Stimulated activated naive B cell treated with anti-CD40 and anti-IgM and Interleukin-4, amounts not matched to agents 10 μg/mL and 1 μg/mL and 100 μg/mL, for 72 hours (primary cell): ENCODE results near the gene TOR1AIP2.
A peak's percentile ranks its signal among the peaks of the same experiment; 100 is the strongest.
"Not testable (repeated sequence)": the region's sequence is repeated elsewhere in the genome, so short reads cannot be mapped to it uniquely, and the experiment has no call there.

Experiments used
- ATAC-seq, 2 donors: fragments of 150-1000 bp; cut with Tn5 transposase; replicated peaks; 2 replicates each; pipeline ENCODE4 v1.10.0; 2021; ENCODE audit warnings: moderate library complexity in 1 of 2
- DNase-seq: peaks from one replicate; pipeline ENCODE4 v3.0.0; 2021
- H3K27ac Mint-ChIP-seq: one replicate; pipeline ENCODE4 v1.8.0; 2022; ENCODE audit warnings: mild to moderate bottlenecking, mixed read lengths
- H3K27me3 Mint-ChIP-seq, 2 donors: one replicate each; pipeline ENCODE4 v1.8.0; 2022; ENCODE audit warnings: mixed read lengths in 2 of 2
- H3K36me3 Mint-ChIP-seq, 2 donors: one replicate each; pipeline ENCODE4 v1.8.0; 2022; ENCODE audit warnings: mixed read lengths in 2 of 2, mild to moderate bottlenecking in 1 of 2
- H3K4me1 Mint-ChIP-seq, 2 donors: one replicate each; pipeline ENCODE4 v1.8.0; 2022; ENCODE audit warnings: mixed read lengths in 2 of 2, mild to moderate bottlenecking in 1 of 2
- H3K4me3 Mint-ChIP-seq, 2 donors: one replicate each; pipeline ENCODE4 v1.8.0; 2022; ENCODE audit warnings: mild to moderate bottlenecking in 2 of 2, mixed read lengths in 2 of 2, moderate library complexity in 1 of 2
- H3K9me3 Mint-ChIP-seq, 2 donors: one replicate each; pipeline ENCODE4 v1.8.0; 2022; ENCODE audit warnings: mixed read lengths in 2 of 2, mild to moderate bottlenecking in 1 of 2

TOR1AIP2 gene

DNA sequence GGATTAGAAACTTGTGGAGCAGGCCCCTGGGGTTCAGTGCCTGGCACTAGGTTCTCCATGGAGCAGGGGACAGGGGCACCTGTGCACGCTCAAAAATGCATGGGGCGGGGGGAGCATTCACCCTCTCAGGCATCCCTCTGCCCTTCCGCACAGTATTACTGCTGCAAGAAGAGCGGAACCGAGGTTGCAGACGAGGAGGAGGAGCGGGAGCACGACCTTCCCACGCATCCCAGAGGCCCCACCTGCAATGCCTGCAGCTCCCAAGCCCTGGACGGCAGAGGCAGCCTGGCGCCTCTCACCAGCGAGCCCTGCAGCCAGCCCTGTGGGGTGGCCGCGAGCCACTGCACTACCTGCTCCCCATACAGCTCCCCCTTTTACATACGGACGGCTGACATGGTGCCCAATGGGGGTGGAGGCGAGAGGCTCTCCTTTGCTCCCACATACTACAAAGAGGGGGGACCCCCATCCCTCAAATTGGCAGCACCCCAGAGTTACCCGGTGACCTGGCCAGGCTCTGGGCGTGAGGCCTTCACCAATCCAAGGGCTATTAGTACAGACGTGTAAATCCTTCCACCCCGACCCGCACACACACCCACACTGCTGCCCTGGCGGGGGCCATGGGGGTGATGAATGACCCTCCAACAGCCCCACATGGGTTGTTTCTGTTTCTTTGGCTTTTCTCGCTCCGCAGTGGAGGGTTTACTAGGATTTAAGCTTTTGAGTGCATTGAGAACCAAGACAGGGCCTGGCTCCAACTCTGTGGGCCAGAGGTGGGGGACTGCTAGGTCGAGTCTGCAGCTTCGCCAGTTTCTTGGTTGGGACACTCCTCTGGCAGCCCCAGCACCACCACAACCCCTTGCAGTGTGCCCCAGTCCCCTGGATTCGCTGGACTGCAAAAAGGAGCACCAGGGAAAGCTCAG lies 63.7 kb downstream of the TOR1AIP2 start:
- no peak overlapping the region for H3K27ac Mint-ChIP-seq
- H3K4me3 Mint-ChIP-seq: peak overlapping the region; percentile 93 to 94
- no peak for ATAC-seq
- H3K27me3 Mint-ChIP-seq: peaks cover 46 to 66% of the 10 kb centered on the region in 2 donors
- no peaks in the 10 kb centered on the region for H3K36me3 Mint-ChIP-seq
- no peaks in the 10 kb centered on the region for H3K9me3 Mint-ChIP-seq
- H3K4me1 Mint-ChIP-seq: peaks cover 4 to 29% of the 10 kb centered on the region in 2 donors
- no peak for DNase-seq

- Mint-ChIP-seq H3K36me3 (no peaks in the 10 kb centered on the region), H3K4me3 (no peak overlapping the region), H3K4me1 (peaks cover 4 to 29% of the 10 kb centered on the region in 2 donors), H3K9me3 (no peaks in the 10 kb centered on the region), H3K27ac (no peak overlapping the region), H3K27me3 (peaks cover 44 to 62% of the 10 kb centered on the region in 2 donors)
- DNase-seq (no peak), ATAC-seq (no peak)
Measured at GRCh38 chr1:179812501-179813292, 64.9 kb downstream of the TOR1AIP2 start.

GRCh38 chr1:179810367-179810715 lies 67.3 kb downstream of the TOR1AIP2 start:
- no peak for DNase-seq
- ATAC-seq: no peak
- Mint-ChIP-seq H3K9me3 (no peaks in the 10 kb centered on the region), H3K36me3 (no peaks in the 10 kb centered on the region), H3K27me3 (peaks cover 35 to 47% of the 10 kb centered on the region in 2 donors), H3K4me1 (peaks cover 2 to 22% of the 10 kb centered on the region in 2 donors), H3K4me3 (no peak overlapping the region), H3K27ac (no peak overlapping the region)

GRCh38 chr1:179809506-179810366 lies 67.9 kb downstream of the TOR1AIP2 start:
- H3K4me3 Mint-ChIP-seq: no peak overlapping the region
- ATAC-seq (peak; percentile 70 to 74), DNase-seq (peak; percentile 28)
- peaks cover 31 to 41% of the 10 kb centered on the region in 2 donors for H3K27me3 Mint-ChIP-seq
- H3K9me3 Mint-ChIP-seq: no peaks in the 10 kb centered on the region
- H3K4me1 Mint-ChIP-seq: peaks cover 1 to 16% of the 10 kb centered on the region in 2 donors
- H3K27ac Mint-ChIP-seq: no peak overlapping the region
- no peaks in the 10 kb centered on the region for H3K36me3 Mint-ChIP-seq

DNA sequence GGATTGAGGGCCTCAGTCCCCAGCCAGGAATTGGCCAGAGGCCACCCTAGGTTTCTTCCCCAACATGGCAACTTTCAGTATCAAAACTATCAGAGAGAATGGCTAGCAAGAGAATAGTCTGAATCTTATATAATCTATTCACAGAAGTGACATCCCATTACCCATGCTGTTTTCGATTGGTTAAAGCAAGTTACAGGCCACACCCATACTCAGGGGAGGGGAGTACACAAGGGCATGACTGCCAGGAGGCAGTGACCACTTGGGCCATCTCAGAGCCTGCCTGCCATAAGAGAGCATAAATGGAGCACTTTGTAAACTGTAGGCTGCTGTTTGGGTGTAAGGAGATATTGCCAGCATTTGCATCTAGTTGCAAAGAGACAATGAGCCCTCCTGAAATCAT lies 69.1 kb downstream of the TOR1AIP2 start:
- Mint-ChIP-seq H3K4me1 (peaks cover 0 to 6% of the 10 kb centered on the region in 2 donors), H3K4me3 (no peak overlapping the region), H3K27me3 (peaks cover 28 to 33% of the 10 kb centered on the region in 2 donors), H3K36me3 (no peaks in the 10 kb centered on the region), H3K27ac (no peak overlapping the region), H3K9me3 (no peaks in the 10 kb centered on the region)
- DNase-seq (no peak), ATAC-seq (no peak)

DNA sequence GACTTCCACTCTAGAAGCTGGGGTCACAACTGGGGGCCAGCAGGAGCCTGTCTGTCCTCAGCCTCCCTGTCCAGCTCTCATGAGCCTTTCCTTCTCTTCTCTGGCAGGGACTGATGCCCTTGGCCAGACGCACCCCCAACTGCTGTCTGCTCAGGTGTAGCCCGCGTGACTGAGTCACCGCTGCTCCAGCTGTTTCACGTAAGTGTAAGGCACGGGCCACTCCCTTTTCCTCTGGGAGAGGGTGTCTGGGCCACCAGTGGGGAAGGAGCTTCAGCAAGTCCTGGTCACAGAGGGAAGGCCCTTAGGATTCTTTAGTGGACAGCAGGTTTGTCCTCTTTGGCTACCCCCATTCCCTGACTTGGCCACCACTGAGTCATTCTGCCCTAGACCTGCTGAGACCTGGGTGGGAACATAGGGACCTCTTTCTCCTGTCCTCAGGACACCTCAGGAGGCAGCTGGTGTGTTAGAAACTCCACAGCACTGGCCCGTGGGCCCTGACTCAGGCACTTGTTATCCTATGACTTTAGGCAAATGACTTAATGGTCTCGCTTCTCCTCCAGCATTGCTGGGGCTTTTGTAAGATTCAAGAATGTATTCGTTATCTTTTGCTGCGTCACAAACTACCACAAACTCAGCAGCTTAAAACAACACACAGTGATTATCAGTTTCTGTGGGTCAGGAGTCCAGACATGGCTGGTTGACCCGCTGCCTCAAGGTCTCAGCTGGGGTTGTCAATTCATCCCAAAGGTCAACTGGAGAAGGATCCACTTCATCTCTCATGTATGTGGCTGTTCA lies 69.7 kb downstream of the TOR1AIP2 start:
- H3K36me3 Mint-ChIP-seq: no peaks in the 10 kb centered on the region
- ATAC-seq (no peak), DNase-seq (no peak)
- H3K4me1 Mint-ChIP-seq: peaks cover 0 to 6% of the 10 kb centered on the region in 2 donors
- no peaks in the 10 kb centered on the region for H3K9me3 Mint-ChIP-seq
- no peak overlapping the region for H3K27ac Mint-ChIP-seq
- no peak overlapping the region for H3K4me3 Mint-ChIP-seq
- peaks cover 22 to 26% of the 10 kb centered on the region in 2 donors for H3K27me3 Mint-ChIP-seq

GRCh38 chr1:179807291-179807690 lies 70.3 kb downstream of the TOR1AIP2 start:
- Mint-ChIP-seq H3K36me3 (no peaks in the 10 kb centered on the region), H3K27ac (no peak overlapping the region), H3K4me3 (no peak overlapping the region), H3K9me3 (no peaks in the 10 kb centered on the region), H3K4me1 (peaks cover 0 to 6% of the 10 kb centered on the region in 2 donors), H3K27me3 (peaks cover 19 to 21% of the 10 kb centered on the region in 2 donors)
- ATAC-seq (no peak), DNase-seq (no peak)

GRCh38 chr1:179806333-179806732 lies 71.3 kb downstream of the TOR1AIP2 start:
- ATAC-seq: no peak

GRCh38 chr1:179805291-179806195 lies 72.1 kb downstream of the TOR1AIP2 start:
- Mint-ChIP-seq H3K27ac (no peak overlapping the region), H3K4me3 (no peak overlapping the region), H3K4me1 (peaks cover 0 to 6% of the 10 kb centered on the region in 2 donors), H3K27me3 (peaks cover 19 to 26% of the 10 kb centered on the region in 2 donors), H3K9me3 (no peaks in the 10 kb centered on the region), H3K36me3 (no peaks in the 10 kb centered on the region)
- ATAC-seq: no peak
- no peak for DNase-seq

More at GRCh38 chr1:179806333-179806732, 71.3 kb downstream of the TOR1AIP2 start:
- no peaks in the 10 kb centered on the region for H3K36me3 Mint-ChIP-seq
- no peak for DNase-seq
- no peak overlapping the region for H3K27ac Mint-ChIP-seq
- no peak overlapping the region for H3K4me3 Mint-ChIP-seq
- peaks cover 16 to 18% of the 10 kb centered on the region in 2 donors for H3K27me3 Mint-ChIP-seq
- H3K9me3 Mint-ChIP-seq: no peaks in the 10 kb centered on the region
- peaks cover 0 to 6% of the 10 kb centered on the region in 2 donors for H3K4me1 Mint-ChIP-seq

GRCh38 chr1:179804417-179804816 lies 73.2 kb downstream of the TOR1AIP2 start:
- H3K4me1 Mint-ChIP-seq, H3K36me3 Mint-ChIP-seq, ATAC-seq, H3K4me3 Mint-ChIP-seq, DNase-seq, H3K9me3 Mint-ChIP-seq, H3K27ac Mint-ChIP-seq: not testable (repeated sequence)
- peaks cover 11 to 19% of the 10 kb centered on the region in 2 donors for H3K27me3 Mint-ChIP-seq

DNA sequence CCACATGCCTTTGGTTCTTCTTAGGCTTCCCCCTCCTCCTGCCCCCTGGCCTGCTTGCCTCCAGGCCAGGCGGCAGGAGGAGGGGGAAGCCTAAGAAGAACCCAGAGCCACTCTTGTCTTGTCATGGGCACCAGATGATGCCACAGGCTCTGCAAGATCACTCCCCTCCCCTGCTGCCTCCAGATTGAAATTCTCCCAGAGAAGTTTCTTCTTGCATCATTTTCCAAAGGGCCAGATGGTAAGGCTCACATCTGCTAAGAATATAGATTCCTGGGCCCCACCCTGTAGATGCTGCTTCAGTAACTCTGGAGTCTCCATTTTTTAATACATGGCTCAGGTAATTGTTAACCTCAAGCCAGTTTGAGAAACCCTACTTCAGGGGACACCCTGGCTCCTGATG lies 73.7 kb downstream of the TOR1AIP2 start:
- no peak for ATAC-seq
- no peaks in the 10 kb centered on the region for H3K9me3 Mint-ChIP-seq

GRCh38 chr1:179803104-179803503 lies 74.5 kb downstream of the TOR1AIP2 start:
- no peak overlapping the region for H3K27ac Mint-ChIP-seq
- no peaks in the 10 kb centered on the region for H3K9me3 Mint-ChIP-seq
- H3K36me3 Mint-ChIP-seq: no peaks in the 10 kb centered on the region
- no peaks in the 10 kb centered on the region for H3K4me1 Mint-ChIP-seq
- H3K27me3 Mint-ChIP-seq: peaks cover 16 to 28% of the 10 kb centered on the region in 2 donors
- no peak for DNase-seq
- ATAC-seq: no peak
- no peak overlapping the region for H3K4me3 Mint-ChIP-seq

More for the DNA sequence above, 73.7 kb downstream of the TOR1AIP2 start:
- Mint-ChIP-seq H3K27me3 (peaks cover 13 to 20% of the 10 kb centered on the region in 2 donors), H3K4me3 (no peak overlapping the region), H3K4me1 (no peaks in the 10 kb centered on the region), H3K27ac (no peak overlapping the region), H3K36me3 (no peaks in the 10 kb centered on the region)
- DNase-seq: no peak
